ENCODE data around the gene THOC1. TPM values are rescaled to one million over a fixed set of nuclear protein-coding genes. Genes with fewer than 3 reads are reported as not detected.

THOC1 gene
- total and polyA plus RNA-seq, 2 of the 4 experiments (the other 2 are of a cell fraction) = 13.3 to 15.8 TPM

DNA sequence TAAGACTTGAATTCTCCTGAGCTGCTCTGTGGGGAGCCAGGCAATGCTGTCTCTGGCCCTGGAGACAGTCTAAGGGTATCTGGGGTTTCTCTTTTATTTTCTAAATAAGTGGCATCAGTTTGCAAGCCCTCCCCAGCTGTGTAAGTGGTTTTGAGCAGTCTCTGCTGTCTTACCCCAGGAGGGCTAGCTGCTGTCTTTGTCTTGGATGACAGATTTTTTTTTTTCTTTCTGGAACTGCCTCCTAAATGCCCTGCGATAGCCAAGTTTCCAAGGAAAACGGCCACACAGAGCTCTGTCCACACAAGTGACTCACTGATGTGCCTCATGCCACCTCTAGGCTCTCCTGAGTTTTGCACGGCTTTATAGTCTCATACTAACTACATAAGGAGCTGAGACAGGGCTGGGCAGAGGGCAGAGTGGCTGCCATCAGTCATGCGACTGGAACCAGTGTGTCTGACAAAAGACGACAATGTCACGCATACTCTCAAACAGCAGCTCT is 37.2 kb upstream of the THOC1 start:
- no peak for TF ChIP-seq RCOR1 (IDR thresholded peaks at IDR 0.05; ENCODE audit: insufficient replicate concordance, low read length)
- TF ChIP-seq MXI1 (IDR thresholded peaks at IDR 0.05; ENCODE audit: borderline replicate concordance, low read depth, low read length) = no peak
- TF ChIP-seq MAZ (IDR thresholded peaks at IDR 0.05; ENCODE audit: borderline replicate concordance, low read depth, low read length) = no peak
- TF ChIP-seq CHD1 (IDR thresholded peaks at IDR 0.05; ENCODE audit: low read depth, low read length) = no peak
- no peak for TF ChIP-seq RAD21 (IDR thresholded peaks at IDR 0.05; ENCODE audit: low read length)
- TF ChIP-seq CEBPB (IDR thresholded peaks at IDR 0.05; ENCODE audit: low read depth, low read length) = no peak
- TF ChIP-seq SMC3 (IDR thresholded peaks at IDR 0.05; ENCODE audit: low read depth, low read length) = no peak
- no peak for TF ChIP-seq MAFK (IDR thresholded peaks at IDR 0.05; ENCODE audit: low read depth, low read length)
- TF ChIP-seq FOS (IDR thresholded peaks at IDR 0.05; ENCODE audit: low read depth, low read length) = no peak
- TF ChIP-seq RFX5 (IDR thresholded peaks at IDR 0.05; ENCODE audit: low read depth, low read length) = no peak
- no peak for TF ChIP-seq POLR2A (IDR thresholded peaks at IDR 0.05; ENCODE audit: low read depth, low read length)
- no peak for TF ChIP-seq NFE2L2 (IDR thresholded peaks at IDR 0.05; ENCODE audit: low read depth, low read length)
- no peak overlapping the region for H3K4me3 ChIP-seq (ENCODE audit: insufficient read depth, low read depth, low read length)
- H3K23ac ChIP-seq (ENCODE audit: low read depth, low read length) = no peak overlapping the region
- no peak overlapping the region for H2AK9ac ChIP-seq (replicated peaks; ENCODE audit: low read depth, low read length, poor library complexity)
- H3K18ac ChIP-seq (ENCODE audit: low read depth, low read length) = no peak overlapping the region
- dilution Hi-C loops (cut with HindIII; ENCODE audit: low sequenced_read_pairs, unreplicated experiment) (no loop called here), intact Hi-C loops (cut with micrococcal nuclease) (no loop called here), in situ Hi-C loops (cut with MboI; ENCODE audit: low sequenced_read_pairs) (no loop called here)
- H3K4me2 ChIP-seq (ENCODE audit: low read depth, low read length) = no peak overlapping the region
- H4K5ac ChIP-seq (ENCODE audit: low read depth, low read length) = no peak overlapping the region
- H3K9me1 ChIP-seq (ENCODE audit: insufficient read depth, low read length) = no peaks in the 10 kb centered on the region
- H3K36me3 ChIP-seq (ENCODE audit: control insufficient read depth, insufficient read depth, low read length) = no peaks in the 10 kb centered on the region
- no peak overlapping the region for H2BK20ac ChIP-seq (ENCODE audit: low read depth, low read length)
- H2BK15ac ChIP-seq (ENCODE audit: low read depth, low read length) = no peak overlapping the region
- no peaks in the 10 kb centered on the region for H3K9me3 ChIP-seq (ENCODE audit: control insufficient read depth, insufficient read depth, low read length)
- no peak overlapping the region for H4K91ac ChIP-seq (ENCODE audit: insufficient read depth, low read depth, low read length)
- peaks cover 64% of the 10 kb centered on the region for H3K27me3 ChIP-seq (ENCODE audit: control insufficient read depth, insufficient read depth, low read length)
- no TSS peak for BruUV-seq (replicated peaks)
- ChIA-PET POLR2A (ENCODE audit: unreplicated experiment) (interaction anchor here (0.7 kb wide), 1 partner anchor 8 kb away, joined by 9 read pairs; no protein-coding TSS in a partner anchor), CTCF (no interaction called here)
- no peak overlapping the region for H3K27ac ChIP-seq (ENCODE audit: insufficient read depth, low read length)
- H3K14ac ChIP-seq (replicated peaks; ENCODE audit: low read depth, low read length) = no peak overlapping the region
- no peak overlapping the region for H2BK120ac ChIP-seq (ENCODE audit: low read depth, low read length)
- H3K9ac ChIP-seq (ENCODE audit: low read depth, low read length) = no peak overlapping the region
- no peak overlapping the region for H2BK5ac ChIP-seq (ENCODE audit: low read depth, low read length, poor library complexity, severe bottlenecking)
- H4K20me1 ChIP-seq (ENCODE audit: insufficient read depth, low read length) = no peaks in the 10 kb centered on the region
- H2AFZ ChIP-seq (replicated peaks; ENCODE audit: low read length, poor library complexity) = no peak overlapping the region
- no peak overlapping the region for H4K8ac ChIP-seq (ENCODE audit: low read depth in 2 of 2, low read length in 2 of 2)
- no peak overlapping the region for H3K56ac ChIP-seq (ENCODE audit: extremely low read depth, insufficient read depth, low read length)
- no peaks in the 10 kb centered on the region for H3K79me1 ChIP-seq (ENCODE audit: low read depth in 1 of 2, low read length in 2 of 2)
- no peak overlapping the region for H2AK5ac ChIP-seq (ENCODE audit: low read depth, low read length)
- H3K4ac ChIP-seq (ENCODE audit: low read depth, low read length) = no peak overlapping the region
- no peaks in the 10 kb centered on the region for H3K4me1 ChIP-seq (ENCODE audit: control insufficient read depth, insufficient read depth, low read length)
- ATAC-seq (ENCODE audit: low read depth) (no peak), DNase-seq (no peak)
- 20% methylated on average over 2 of the region's 6 CpGs; no CpG with 5 or more reads in 1 of the 2 experiments for WGBS, 2 experiments (ENCODE audit: extremely low coverage in 2 of 2, insufficient read length in 1 of 2)
